Stimulated activated CD8-positive, alpha-beta memory T cell treated with anti-CD3 and anti-CD28 coated beads, Interleukin-4, amount 100 ng/mL, for 4 hours (primary cell): ENCODE results near the gene HLA-DQA2.
"Not testable (repeated sequence)": the region's sequence is repeated elsewhere in the genome, so short reads cannot be mapped to it uniquely, and the experiment has no call there.

Source experiments
- DNase-seq, 2 donors: peaks; one replicate each; pipeline ENCODE4 v3.0.0-alpha.2; 2020; ENCODE audit warnings: low read depth in 2 of 2, low spot score in 1 of 2

The HLA-DQA2 gene

DNA sequence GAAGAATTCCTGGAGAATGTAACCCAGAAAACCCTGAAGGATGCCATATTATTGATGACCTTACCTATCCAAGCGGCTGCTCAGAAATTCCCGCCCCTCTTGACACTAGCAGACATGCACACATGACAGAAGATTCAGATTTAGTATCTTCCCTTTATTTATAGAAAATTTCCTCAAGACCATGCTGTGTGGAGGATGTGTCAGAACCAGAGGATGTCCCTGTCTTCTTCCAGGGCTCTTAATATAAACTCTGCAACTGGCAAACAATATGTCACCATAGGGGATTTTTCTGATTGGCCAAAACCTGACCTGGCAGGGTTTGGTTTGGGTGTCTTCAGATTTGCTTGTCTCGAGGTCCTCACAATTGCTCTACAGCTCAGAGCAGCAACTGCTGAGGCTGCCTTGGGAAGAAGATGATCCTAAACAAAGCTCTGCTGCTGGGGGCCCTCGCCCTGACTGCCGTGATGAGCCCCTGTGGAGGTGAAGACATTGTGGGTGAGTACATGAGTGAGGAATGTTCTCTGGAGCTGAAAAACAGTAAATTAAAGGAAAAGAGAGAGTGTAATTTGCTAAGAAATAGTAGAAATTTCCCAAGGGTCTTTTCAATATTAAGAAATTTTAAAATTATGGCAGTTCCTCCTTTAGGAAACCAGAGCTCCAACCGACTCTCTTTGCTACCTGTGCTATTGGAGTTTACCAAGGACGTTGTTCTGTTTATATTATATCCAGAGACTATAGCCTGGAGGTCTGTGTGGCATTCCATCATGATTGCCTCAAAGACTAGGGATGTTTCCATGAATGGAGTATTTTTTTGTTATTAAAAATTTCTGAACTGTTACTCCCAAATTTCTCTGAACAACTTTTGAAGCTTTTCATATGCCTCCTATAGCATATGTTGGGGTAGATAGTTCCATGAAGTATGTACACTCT lies at the start of gene HLA-DQA2:
HLA-DQA2 (plus strand) TSS at position 361 of the 930 bp plus-strand sequence; CDS start at position 414, 53 bp downstream.
- no peak for DNase-seq

DNA sequence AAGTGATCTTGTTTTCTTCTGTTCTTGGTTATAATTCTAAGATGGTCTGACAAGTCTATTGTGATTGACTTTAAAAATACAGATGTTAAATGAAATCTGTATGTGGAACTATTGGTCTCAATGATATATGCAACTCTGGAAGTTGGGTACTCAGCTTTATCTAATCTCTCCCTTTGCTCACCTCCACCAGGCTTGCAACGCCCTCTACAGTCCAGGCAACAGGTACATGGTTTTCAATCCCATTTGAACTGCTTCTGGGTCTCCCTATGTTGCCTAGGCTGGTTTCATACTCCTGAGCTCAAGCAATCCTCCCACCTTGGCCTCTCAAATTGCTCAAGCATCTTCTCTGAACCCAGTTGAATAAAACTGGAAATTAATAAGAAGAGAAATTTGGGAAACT lies 49.2 kb upstream of the HLA-DQA2 start:
- peak; percentile 15 to 25 for DNase-seq

DNA sequence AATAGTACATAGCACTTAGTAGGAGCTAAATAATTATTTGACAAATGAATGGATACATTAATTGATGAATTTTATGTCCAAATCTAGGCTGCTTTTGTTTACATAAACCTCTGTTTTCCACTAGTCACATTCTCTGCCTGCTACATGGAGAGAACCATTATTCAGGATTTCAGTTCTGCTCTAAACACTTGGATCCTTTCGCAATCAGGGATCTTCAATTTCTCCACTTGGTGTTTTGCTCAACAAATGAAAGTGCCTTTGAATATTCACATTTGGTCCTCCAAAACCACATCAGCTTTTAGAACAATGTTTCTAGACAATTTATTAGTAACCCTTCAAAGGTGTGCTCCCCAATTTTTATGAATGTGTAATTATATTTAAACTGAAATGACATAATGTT lies 44.2 kb upstream of the HLA-DQA2 start:
- no peak for DNase-seq

GRCh38 chr6:32700391-32701040 lies 40.7 kb upstream of the HLA-DQA2 start:
- no peak for DNase-seq

DNA sequence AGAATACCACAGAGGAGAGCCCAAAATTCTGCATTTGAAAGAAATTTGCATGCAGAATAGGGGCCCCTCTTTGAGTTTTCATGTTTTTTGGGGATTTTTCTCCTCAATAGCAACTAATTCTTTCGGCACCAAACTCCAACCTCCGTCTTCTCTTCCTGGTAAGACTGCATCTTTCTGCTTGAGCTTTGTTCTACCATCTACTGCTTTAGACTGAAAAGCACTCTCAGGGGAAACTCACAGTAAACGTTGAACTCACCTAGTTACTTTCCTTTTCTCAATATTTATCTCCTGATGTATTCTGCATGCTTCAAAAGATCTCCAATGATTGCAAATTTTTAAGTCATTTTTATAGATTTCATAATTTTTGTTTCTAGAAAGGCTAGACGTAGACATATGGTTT lies 37.8 kb upstream of the HLA-DQA2 start:
- DNase-seq = no peak

- not testable (repeated sequence) for DNase-seq
Observed at GRCh38 chr6:32705164-32705563, 36.0 kb upstream of the HLA-DQA2 start.

DNA sequence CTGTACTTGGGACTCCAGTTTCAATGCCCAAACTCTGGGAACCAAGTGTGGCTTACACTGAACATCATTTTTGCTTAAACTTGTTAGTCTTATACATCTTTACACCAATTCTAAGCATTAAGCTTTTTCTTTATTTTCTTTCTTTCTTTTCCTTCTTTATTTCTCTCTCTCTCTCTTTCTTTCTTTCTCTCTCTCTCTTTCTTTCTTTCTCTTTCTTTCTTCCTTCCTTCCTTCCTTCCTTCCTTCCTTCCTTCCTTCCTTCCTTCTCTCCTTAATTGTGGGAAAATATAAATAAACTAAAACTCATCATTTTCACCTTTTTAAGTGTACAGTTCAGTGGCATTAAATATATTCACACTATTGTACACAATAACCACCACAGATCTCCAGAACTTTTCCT lies 31.6 kb upstream of the HLA-DQA2 start:
- no peak for DNase-seq

- DNase-seq = no peak
Observed at GRCh38 chr6:32713241-32713640, 27.9 kb upstream of the HLA-DQA2 start.

GRCh38 chr6:32716396-32716795 lies 24.8 kb upstream of the HLA-DQA2 start:
- DNase-seq = no peak

- DNase-seq = no peak
Observed at GRCh38 chr6:32718879-32719278, 22.3 kb upstream of the HLA-DQA2 start.

DNA sequence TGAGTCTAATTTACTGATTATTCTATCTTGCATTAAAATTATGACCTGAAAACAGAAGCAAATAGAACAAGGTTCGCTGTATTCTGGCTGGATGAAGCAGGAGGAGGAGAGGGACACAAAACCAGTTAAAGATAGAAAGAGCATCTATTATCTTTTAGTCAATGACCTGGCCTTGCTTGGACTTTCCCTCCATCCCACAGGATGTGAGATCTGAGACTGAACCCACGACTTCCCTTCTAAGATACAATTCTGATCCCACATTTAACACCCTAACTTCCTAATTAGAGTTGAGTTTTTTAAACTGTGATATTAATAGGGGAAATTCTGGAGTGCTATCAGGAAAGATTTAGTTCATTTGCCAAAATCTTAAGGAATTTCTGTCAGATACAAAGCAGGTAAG lies 3.1 kb upstream of the HLA-DQA2 start:
- no peak for DNase-seq

- DNase-seq = no peak
Observed at GRCh38 chr6:32742374-32742773, 1.2 kb downstream of the HLA-DQA2 start.

DNA sequence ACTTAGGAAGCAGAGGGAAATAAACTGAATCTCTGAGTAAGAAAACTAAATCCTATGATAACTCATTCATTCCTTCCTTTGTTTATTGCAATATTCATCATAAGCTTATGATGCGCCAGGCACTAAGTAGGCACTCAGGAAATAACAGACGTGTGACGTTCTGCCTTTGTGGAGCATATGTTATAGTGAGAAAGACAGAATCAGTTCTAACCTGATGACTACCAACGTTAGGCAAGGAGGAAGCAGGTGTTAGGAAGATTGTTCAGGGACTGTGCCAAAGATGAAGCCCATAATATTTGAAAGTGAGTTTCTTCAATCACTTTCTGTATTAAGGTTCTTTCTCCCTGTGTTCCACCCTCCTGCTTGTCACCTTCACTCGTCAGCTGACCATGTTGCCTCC lies 3.6 kb downstream of the HLA-DQA2 start:
- DNase-seq = no peak

- DNase-seq = not testable (repeated sequence)
Observed at GRCh38 chr6:32745649-32746048, 4.5 kb downstream of the HLA-DQA2 start.

GRCh38 chr6:32752580-32752979 lies 11.4 kb downstream of the HLA-DQA2 start:
- DNase-seq = no peak

DNA sequence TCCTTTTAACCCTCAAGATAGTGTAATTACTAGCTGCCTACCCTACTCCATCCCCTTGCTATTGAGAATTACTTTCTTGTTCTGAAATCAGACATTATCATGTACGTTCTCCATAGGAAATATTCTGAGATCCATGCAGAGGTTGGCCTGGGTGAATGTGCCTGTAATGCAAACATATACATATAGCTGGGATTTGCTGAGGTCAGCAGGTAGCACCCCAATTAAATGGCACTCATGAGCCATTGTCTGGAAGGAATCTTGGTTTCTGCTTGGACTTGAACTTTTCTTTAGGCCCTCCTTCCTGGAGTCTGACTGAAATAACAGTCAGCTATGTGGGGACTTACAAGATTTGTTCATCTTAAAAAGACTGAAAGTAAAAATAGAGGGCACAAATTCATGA lies 18.5 kb downstream of the HLA-DQA2 start:
- no peak for DNase-seq

DNA sequence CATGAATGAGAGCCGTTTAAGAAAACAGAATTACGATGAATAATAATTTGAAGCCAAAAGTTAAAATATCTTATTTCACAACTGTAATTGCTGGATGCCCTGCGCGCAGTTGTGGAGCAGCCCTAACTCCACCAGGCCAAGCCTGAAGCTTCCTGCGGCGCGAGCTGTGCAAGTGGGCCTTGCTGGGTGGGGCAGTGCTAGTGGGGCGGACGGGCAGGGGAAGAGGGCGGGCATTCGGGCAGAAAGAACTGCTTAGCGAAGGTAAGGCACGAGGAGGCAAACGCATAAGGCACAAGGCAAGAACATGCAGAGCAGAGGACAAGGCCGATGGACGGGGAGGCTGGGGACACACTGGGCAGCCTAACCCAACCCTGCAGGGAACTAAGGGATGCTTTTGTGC lies 19.9 kb downstream of the HLA-DQA2 start:
- no peak for DNase-seq

- no peak for DNase-seq
Observed at GRCh38 chr6:32761548-32761947, 20.4 kb downstream of the HLA-DQA2 start.

DNA sequence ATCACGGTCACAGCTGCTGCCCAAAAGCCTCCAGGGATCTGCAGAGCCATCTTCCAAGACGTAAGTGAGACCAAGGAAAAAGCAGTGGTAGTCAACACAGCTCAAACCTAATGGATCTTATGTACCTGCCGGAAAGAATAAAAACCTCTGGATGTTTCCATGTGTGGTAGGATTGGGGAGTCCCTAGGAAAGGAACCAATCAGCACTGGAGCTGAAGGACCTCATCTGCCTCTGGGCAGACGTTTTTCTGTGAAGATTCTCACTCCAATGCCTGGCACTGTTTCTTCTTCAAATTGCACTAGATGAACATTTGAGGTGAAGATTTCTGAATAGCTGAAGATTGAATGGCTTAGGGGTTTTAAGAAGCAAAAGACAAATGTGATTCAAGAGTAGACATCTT lies 22.2 kb downstream of the HLA-DQA2 start, which contains the start of gene HLA-DQB2:
HLA-DQB2 (minus strand) TSS at position 112 of the 400 bp plus-strand sequence; CDS start at position 50, 62 bp downstream.
- DNase-seq = no peak

- no peak for DNase-seq
Observed at GRCh38 chr6:32764048-32764447, 22.9 kb downstream of the HLA-DQA2 start.

GRCh38 chr6:32772656-32773055 lies 31.5 kb downstream of the HLA-DQA2 start:
- DNase-seq = no peak

DNA sequence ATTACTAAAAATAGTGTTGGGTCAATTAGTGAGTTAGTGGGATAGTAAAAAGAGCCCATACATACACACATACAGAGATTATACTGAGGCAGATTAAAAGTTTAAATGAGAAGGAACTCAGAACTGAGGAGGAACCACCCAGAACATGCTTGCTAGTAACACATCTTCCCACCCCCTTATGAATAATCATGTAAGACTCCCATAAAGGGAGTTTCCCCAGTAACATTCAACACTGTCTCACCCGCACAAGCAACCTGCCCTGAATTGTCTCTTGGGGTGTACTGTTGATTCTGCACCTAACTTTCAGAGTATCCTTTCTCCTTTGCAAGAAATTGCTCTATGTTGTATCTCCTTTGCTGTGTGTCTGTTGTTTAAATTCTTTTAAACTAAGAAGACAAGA lies 33.2 kb downstream of the HLA-DQA2 start:
- DNase-seq = no peak
